Smooth muscle cell of the brain vasculature (primary cell): ENCODE data around the gene LIPA.

Experiments used
- DNase-seq: peaks from one replicate; pipeline ENCODE4 v3.0.0-alpha.2; 2012; ENCODE audit warnings: low read depth, low spot score

LIPA gene

DNA sequence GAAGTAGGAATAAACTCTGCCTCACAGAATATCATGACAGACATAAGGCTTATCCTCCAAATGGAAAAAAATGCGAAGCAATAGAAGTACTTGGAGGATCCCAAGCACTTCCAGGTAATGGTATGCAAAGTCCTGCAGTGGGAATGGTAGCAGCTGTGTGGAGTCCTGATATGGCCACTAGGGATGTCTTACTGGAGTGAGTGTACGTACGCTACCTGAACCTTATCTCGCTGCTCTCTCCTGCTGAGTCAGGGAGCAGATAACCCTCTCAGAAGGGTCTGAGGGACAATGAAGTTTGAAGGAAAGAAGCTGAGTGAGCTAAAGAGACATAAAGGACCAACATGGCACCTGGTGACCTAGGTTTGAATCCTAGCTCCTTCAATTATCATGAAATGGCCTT, 86.7 kb downstream of the LIPA start:
- no peak for DNase-seq

DNA sequence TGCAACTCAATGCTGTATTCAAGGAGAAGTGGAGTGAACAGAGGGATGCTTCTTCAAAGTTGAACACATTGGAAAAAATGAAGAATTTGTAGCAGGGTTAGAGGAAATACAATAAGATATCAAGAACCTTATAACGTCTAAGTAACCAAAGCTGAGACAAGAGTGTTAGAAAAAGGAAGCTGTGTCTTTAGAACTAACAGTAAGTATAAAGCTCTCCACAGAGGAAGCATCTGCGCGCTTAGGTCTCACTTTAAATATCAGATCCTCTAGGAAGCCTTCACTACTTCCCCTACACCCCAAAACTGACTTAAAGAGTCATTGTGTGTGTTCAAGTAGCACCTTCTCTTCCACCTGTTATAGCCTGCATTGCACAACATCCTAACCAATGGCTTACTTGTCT, 87.5 kb downstream of the LIPA start:
- DNase-seq: no peak
